SK-N-SH treated with all-trans-retinoic acid at 6 μM for 48 hours (cell line): ENCODE data around the gene NAT16.
"Not testable (repeated sequence)": the region's sequence is repeated elsewhere in the genome, so short reads cannot be mapped to it uniquely, and the experiment has no call there.

Source experiments
- ATAC-seq: fragments of 200-7000 bp; cut with Tn5 transposase; 3 replicates; pipeline ENCODE4 v1.9.1; 2020; ENCODE audit warnings: mild to moderate bottlenecking, moderate library complexity
- ARNTL ChIP-seq: fragments of 450-650 bp; formaldehyde crosslinking; IDR thresholded peaks from 2 replicates; pipeline ENCODE4 v1.5.0; 2020; ENCODE audit warnings: low read depth, mild to moderate bottlenecking, moderate library complexity, borderline replicate concordance
- CREB5 ChIP-seq: fragments of 250-450 bp; sonication (Bioruptor Pico); IDR thresholded peaks from 2 replicates; pipeline ENCODE4 v1.5.1; 2020; ENCODE audit warnings: low read depth, mild to moderate bottlenecking, moderate library complexity
- CSDC2 ChIP-seq: fragments of 250-450 bp; sonication (Bioruptor Pico); IDR thresholded peaks from 2 replicates; pipeline ENCODE4 v1.5.0; 2020; ENCODE audit warnings: mild to moderate bottlenecking, moderate library complexity
- ESRRG ChIP-seq: fragments of 250-450 bp; sonication (Bioruptor Pico); IDR thresholded peaks from 2 replicates; pipeline ENCODE4 v1.6.1; 2021; ENCODE audit warnings: mild to moderate bottlenecking
- GLIS3 ChIP-seq: fragments of 250-450 bp; sonication (Bioruptor Pico); IDR thresholded peaks from 2 replicates; pipeline ENCODE4 v1.5.0; 2020; ENCODE audit warnings: mild to moderate bottlenecking, moderate library complexity
- ISL1 ChIP-seq: fragments of 250-450 bp; sonication (Bioruptor Pico); IDR thresholded peaks from 2 replicates; pipeline ENCODE4 v2.1.2; 2022; ENCODE audit warnings: mild to moderate bottlenecking, moderate library complexity
- OSR1 ChIP-seq: fragments of 250-450 bp; sonication (Bioruptor Pico); IDR thresholded peaks from 2 replicates; pipeline ENCODE4 v1.8.0; 2022; ENCODE audit warnings: moderate library complexity, mild to moderate bottlenecking, inconsistent platforms
- PATZ1 ChIP-seq: fragments of 250-450 bp; sonication (Bioruptor Pico); IDR thresholded peaks from 2 replicates; pipeline ENCODE4 v1.8.0; 2020; ENCODE audit warnings: mild to moderate bottlenecking, moderate library complexity, borderline replicate concordance
- POU6F1 ChIP-seq: fragments of 250-450 bp; sonication (Bioruptor Pico); IDR thresholded peaks from 2 replicates; pipeline ENCODE4 v1.8.0; 2021; ENCODE audit warnings: low read depth, mild to moderate bottlenecking, moderate library complexity, borderline replicate concordance
- PPARA ChIP-seq: fragments of 250-450 bp; sonication (Bioruptor Pico); IDR thresholded peaks from 2 replicates; pipeline ENCODE4 v1.5.0; 2020; ENCODE audit warnings: mild to moderate bottlenecking, borderline replicate concordance
- SNAI2 ChIP-seq: fragments of 250-450 bp; sonication (Bioruptor Pico); IDR thresholded peaks from 2 replicates; pipeline ENCODE4 v1.5.0; 2020; ENCODE audit warnings: mild to moderate bottlenecking, moderate library complexity
- TCF4 ChIP-seq: fragments of 250-450 bp; sonication (Bioruptor Pico); IDR thresholded peaks from 2 replicates; pipeline ENCODE4 v1.8.0; 2021; ENCODE audit warnings: mild to moderate bottlenecking, moderate library complexity, borderline replicate concordance
- TOX ChIP-seq: fragments of 250-450 bp; sonication (Bioruptor Pico); IDR thresholded peaks from 2 replicates; pipeline ENCODE4 v1.8.0; 2021; ENCODE audit warnings: mild to moderate bottlenecking, moderate library complexity, borderline replicate concordance
- TSHZ2 ChIP-seq: fragments of 250-450 bp; sonication (Bioruptor Pico); IDR thresholded peaks from 2 replicates; pipeline ENCODE4 v1.5.0; 2020; ENCODE audit warnings: mild to moderate bottlenecking, moderate library complexity
- ZC3H10 ChIP-seq: fragments of 250-450 bp; sonication (Bioruptor Pico); IDR thresholded peaks from 2 replicates; pipeline ENCODE4 v1.5.1; 2021; ENCODE audit warnings: mild to moderate bottlenecking, moderate library complexity
- ZFP30 ChIP-seq: fragments of 450-650 bp; formaldehyde crosslinking; IDR thresholded peaks from 2 replicates; pipeline ENCODE4 v1.5.0; 2022; ENCODE audit warnings: mild to moderate bottlenecking, moderate library complexity
- ZNF565 ChIP-seq: fragments of 450-650 bp; formaldehyde crosslinking; conservative IDR thresholded peaks from 2 replicates; pipeline ENCODE4 v1.5.0; 2020; ENCODE audit warnings: low read depth, mild to moderate bottlenecking, moderate library complexity
- ZNF70 ChIP-seq: fragments of 450-650 bp; formaldehyde crosslinking; IDR thresholded peaks from 2 replicates; pipeline ENCODE4 v1.5.0; 2020; ENCODE audit warnings: mild to moderate bottlenecking, moderate library complexity

Gene NAT16

GRCh38 chr7:101200862-101201599, 20.9 kb upstream of the NAT16 start, which contains the start of gene MOGAT3:
MOGAT3 (minus strand) TSS chr7:101201036; CDS start chr7:101200854, 182 bp downstream.
- no peak for ATAC-seq
- TF ChIP-seq ESRRG (CRISPR knock-in tag) = no peak
- no peak for TF ChIP-seq PPARA (CRISPR knock-in tag)
- no peak for TF ChIP-seq CREB5 (CRISPR knock-in tag)
- TF ChIP-seq ZNF565 (CRISPR knock-in tag) = no peak
- TF ChIP-seq PATZ1 (CRISPR knock-in tag) = no peak
- no peak for TF ChIP-seq TSHZ2
- TF ChIP-seq GLIS3 (CRISPR knock-in tag) = no peak
- TF ChIP-seq ISL1 (CRISPR knock-in tag) = no peak
- TF ChIP-seq POU6F1 (CRISPR knock-in tag) = no peak
- TF ChIP-seq TOX (CRISPR knock-in tag) = no peak
- TF ChIP-seq, all 23 proteins: peak for 0

GRCh38 chr7:101200504-101200861, 20.4 kb upstream of the NAT16 start:
- no peak for TF ChIP-seq ARNTL (CRISPR knock-in tag)
- TF ChIP-seq, all 23 proteins: peak for 0
- no peak; the same call in 2 of the 3 replicates for ATAC-seq

GRCh38 chr7:101199522-101199921, 19.4 kb upstream of the NAT16 start:
- ATAC-seq = not testable (repeated sequence)

- no peak for ATAC-seq
- no peak for TF ChIP-seq SNAI2 (CRISPR knock-in tag)
- no peak for TF ChIP-seq ZFP30 (CRISPR knock-in tag)
- TF ChIP-seq CSDC2 (CRISPR knock-in tag) = no peak
- TF ChIP-seq TSHZ2 = no peak
- no peak for TF ChIP-seq ZC3H10
- TF ChIP-seq CREB5 (CRISPR knock-in tag) = no peak
- no peak for TF ChIP-seq GLIS3 (CRISPR knock-in tag)
- TF ChIP-seq ZNF70 (CRISPR knock-in tag) = no peak
- no peak for TF ChIP-seq OSR1 (CRISPR knock-in tag)
- no peak for TF ChIP-seq ESRRG (CRISPR knock-in tag)
- no peak for TF ChIP-seq ISL1 (CRISPR knock-in tag)
- TF ChIP-seq TOX (CRISPR knock-in tag) = no peak
- TF ChIP-seq TCF4 (CRISPR knock-in tag) = no peak
- no peak for TF ChIP-seq PATZ1 (CRISPR knock-in tag)
Observed at GRCh38 chr7:101198476-101198875, 18.4 kb upstream of the NAT16 start.
